PC-9 (cell line): ENCODE data around the gene TCF4.

ENCODE experiments used
- EZH2 ChIP-seq: fragments of 200-600 bp; sonication (generic); IDR thresholded peaks from 2 replicates; pipeline ENCODE4 v1.8.0; 2017; ENCODE audit warnings: antibody characterized with exemption, low read depth
- TF ChIP-seq, protein P1 (sequence below): fragments of 200-600 bp; sonication (generic); conservative IDR thresholded peaks from 2 replicates; pipeline ENCODE4 v1.6.1; 2017; ENCODE audit warnings: mixed run types, antibody characterized with exemption, mild to moderate bottlenecking, moderate library complexity

DNA sequence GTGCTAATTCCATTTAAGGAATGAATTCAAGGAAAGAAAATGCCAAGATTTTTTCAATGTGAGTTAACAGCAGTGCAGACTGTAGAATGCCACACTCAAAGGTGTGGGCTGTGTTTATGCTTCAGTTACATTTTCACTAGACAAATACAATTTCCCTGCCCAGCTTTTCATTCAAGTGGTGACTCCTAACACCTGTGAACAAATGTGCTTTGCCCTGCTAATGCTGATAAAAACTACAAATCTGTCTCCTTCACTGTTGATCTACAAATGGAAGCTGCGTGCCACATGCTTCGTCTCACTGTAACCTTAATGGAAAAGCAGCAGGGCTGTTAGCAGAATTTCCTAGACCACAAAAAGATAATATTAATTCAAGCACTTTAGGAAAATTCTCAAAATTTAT lies 19.8 kb upstream of the TCF4 start:
- TF ChIP-seq, protein P1, sequence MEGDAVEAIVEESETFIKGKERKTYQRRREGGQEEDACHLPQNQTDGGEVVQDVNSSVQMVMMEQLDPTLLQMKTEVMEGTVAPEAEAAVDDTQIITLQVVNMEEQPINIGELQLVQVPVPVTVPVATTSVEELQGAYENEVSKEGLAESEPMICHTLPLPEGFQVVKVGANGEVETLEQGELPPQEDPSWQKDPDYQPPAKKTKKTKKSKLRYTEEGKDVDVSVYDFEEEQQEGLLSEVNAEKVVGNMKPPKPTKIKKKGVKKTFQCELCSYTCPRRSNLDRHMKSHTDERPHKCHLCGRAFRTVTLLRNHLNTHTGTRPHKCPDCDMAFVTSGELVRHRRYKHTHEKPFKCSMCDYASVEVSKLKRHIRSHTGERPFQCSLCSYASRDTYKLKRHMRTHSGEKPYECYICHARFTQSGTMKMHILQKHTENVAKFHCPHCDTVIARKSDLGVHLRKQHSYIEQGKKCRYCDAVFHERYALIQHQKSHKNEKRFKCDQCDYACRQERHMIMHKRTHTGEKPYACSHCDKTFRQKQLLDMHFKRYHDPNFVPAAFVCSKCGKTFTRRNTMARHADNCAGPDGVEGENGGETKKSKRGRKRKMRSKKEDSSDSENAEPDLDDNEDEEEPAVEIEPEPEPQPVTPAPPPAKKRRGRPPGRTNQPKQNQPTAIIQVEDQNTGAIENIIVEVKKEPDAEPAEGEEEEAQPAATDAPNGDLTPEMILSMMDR: no peak
- TF ChIP-seq EZH2: no peak
